G401 (cell line): ENCODE results near the gene CAMK2G. TPM values are rescaled to one million over a fixed set of nuclear protein-coding genes. Genes with fewer than 3 reads are reported as not detected.
"Not testable (repeated sequence)": the region's sequence is repeated elsewhere in the genome, so short reads cannot be mapped to it uniquely, and the experiment has no call there.

Source experiments
- DNase-seq: peaks from one replicate; pipeline ENCODE4 v3.0.0-alpha.2; 2015; ENCODE audit warnings: low spot score
- in situ Hi-C: cut with HindIII; loops from 2 replicates; pipeline ENCODE4 v1.10.0; 2016; ENCODE audit warnings: low sequenced_read_pairs, mixed read lengths
- total RNA-seq: library from RNA; depleted of rRNA; stranded (reverse); fragments of >200 nt; shearing (Covaris generic); gene quantifications from 2 replicates; pipeline ENCODE4 v1.2.3, GENCODE V29; 2014

The CAMK2G gene
- total RNA-seq, 1 experiment from 2014 or later, result 11.8 TPM

GRCh38 chr10:73806176-73806950, 68.0 kb downstream of the CAMK2G start:
- in situ Hi-C loops, result no loop called here
- no peak for DNase-seq

DNA sequence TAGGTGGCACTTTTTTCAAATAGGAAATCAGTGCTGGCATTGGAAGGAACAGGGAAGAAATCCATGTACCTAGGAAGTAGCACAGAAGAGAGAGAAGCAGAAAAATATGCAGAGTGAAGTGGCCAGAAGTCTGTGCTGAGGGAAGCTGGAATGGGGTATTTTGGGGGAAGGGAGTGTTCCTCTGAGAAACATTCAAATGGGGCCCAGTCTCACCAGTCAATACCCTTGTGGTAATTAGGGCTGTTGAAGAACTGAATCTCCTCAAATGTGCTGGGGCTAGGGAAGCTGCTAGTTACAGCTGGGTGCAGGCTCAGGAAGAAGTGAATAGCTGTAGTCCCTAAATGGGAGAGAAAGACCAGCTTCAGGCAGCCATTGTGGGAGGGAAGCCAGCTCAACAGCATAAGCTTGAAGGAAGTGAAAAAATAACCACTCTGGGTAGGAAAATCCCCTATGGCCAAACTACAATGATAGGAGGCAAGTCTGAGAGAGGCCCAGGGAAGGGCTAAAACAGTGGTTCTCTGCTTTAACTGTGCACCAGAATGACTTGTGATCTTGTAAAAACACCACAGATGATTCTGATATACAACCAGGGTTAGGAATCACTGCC, 70.6 kb downstream of the CAMK2G start:
- DNase-seq, result no peak
- in situ Hi-C loops, result no loop called here

- in situ Hi-C loops, result no loop called here
- no peak for DNase-seq
Observed at GRCh38 chr10:73802276-73802991, 71.9 kb downstream of the CAMK2G start.

GRCh38 chr10:73801253-73801590, 73.1 kb downstream of the CAMK2G start:
- DNase-seq, result no peak
- in situ Hi-C loops, result no loop called here

GRCh38 chr10:73800560-73801252, 73.6 kb downstream of the CAMK2G start:
- in situ Hi-C loops, result no loop called here
- DNase-seq, result no peak

DNA sequence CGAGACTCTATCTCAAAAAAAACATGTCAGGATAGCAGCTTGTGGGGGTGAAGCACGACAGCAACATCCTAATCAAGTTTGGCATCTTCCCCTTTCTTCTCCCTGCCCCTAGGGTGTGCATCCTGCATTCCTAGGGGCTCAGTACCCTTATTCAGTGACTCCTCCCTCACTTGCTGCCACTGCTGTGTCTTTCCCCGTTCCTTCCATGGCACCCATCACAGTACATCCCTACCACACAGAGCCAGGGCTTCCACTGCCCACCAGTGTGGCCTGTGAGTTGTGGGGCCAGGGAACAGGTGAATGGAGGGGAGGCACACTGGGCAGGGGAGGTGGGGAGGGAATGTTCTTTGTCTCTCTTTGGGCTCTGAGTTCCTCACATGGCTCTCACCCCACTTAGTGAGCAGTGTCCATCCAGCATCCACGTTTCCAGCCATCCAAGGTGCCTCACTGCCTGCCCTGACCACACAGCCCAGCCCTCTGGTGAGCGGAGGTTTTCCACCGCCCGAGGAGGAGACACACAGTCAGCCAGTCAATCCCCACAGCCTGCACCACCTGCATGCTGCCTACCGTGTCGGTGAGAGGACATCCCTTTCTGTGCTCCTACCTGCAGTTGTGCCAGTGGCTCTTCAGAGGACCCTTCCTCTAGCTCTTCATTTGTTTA, 74.3 kb downstream of the CAMK2G start:
- DNase-seq, result no peak
- in situ Hi-C loops, result no loop called here

- in situ Hi-C loops, result no loop called here
- DNase-seq, result no peak
Observed at GRCh38 chr10:73798927-73799560, 75.3 kb downstream of the CAMK2G start.

DNA sequence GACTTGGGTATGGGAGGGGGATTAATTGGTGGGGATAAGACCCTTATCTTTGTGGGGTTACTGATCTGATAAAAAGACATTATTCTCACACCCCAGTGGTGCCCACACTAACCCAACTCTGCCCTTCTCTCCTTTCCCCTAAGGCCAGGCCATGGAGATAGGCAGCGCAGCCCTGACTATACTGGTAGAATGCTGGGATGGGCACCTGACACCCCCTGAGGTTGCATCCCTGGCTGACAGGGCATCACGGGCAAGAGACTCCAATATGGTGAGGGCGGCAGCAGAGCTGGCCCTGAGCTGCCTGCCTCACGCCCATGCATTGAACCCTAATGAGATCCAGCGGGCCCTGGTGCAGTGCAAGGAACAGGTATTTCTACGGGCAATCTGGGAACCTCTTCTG, 76.3 kb downstream of the CAMK2G start:
- in situ Hi-C loops, result no loop called here
- DNase-seq, result no peak

GRCh38 chr10:73797324-73798025, 76.9 kb downstream of the CAMK2G start:
- in situ Hi-C loops, result no loop called here
- DNase-seq, result no peak

DNA sequence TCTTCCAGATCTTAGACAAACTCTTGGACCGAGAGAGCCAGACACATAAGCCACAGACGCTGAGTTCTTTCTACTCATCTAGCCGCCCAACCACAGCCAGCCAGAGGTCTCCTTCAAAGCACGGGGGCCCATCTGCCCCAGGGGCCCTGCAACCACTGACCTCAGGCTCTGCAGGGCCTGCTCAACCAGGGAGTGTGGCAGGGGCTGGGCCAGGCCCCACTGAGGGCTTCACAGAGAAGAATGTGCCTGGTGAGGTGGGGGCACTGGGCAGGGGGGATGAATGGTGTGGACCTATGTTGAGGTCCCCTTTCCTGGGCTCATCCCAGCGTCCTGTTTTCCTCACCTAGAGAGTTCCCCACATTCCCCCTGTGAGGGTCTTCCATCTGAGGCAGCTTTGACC, 77.6 kb downstream of the CAMK2G start:
- DNase-seq, result no peak
- in situ Hi-C loops, result no loop called here

DNA sequence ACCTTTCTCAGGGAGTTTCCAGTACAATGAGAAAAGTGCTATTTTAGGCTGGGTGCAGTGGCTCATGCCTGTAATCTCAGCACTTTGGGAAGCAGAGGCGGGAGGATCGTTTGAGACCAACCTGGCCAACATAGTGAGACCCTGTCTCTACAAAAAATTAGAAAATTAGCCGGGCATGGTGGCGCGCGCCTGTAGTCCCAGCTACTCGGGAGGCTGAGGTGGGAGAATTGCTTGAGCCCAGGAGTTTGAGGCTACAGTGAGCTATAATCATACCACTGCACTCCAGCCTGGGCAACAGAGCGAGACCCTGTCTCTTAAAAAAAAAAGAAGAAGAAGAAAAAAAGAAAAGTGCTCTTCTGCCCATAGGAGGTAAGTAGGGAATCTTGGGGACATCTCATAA, 78.3 kb downstream of the CAMK2G start:
- in situ Hi-C loops, DNase-seq: not testable (repeated sequence)

DNA sequence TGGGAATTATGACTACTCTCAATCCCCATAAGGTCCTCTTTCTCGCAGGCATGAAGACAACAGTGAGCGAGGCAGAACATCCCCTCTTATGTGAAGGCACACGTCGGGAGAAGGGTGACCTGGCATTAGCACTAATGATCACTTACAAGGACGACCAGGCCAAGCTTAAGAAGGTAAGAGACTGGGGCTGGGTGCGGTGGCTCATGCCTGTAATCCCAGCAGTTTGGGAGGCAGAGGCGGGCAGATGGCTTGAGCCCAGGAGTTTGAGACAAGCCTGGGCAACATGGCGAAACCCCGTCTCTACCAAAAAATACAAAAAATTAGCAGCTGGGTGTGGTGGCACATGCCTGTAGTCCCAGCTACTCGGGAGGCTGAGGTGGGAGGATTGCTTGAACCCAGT, 78.9 kb downstream of the CAMK2G start:
- DNase-seq, in situ Hi-C loops: not testable (repeated sequence)

DNA sequence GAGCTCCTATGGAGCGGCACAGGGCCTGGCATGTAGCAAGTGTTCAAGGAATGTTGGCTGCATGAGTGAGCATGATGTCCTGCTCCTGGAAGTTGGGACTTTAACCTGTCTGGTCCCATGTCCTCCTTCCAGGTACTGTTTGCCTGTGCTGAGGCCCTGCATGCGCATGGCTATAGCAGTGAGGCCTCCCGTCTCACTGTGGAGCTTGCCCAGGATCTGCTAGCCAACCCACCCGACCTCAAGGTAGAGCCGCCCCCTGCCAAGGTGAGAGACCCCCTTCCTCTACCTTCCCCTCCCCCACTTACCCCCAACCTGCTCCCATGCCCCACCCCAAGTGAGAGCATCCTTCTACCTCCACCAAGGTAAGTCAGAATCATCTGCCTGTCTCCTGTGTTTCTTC, 80.9 kb downstream of the CAMK2G start:
- DNase-seq, result no peak
- in situ Hi-C loops, result no loop called here

DNA sequence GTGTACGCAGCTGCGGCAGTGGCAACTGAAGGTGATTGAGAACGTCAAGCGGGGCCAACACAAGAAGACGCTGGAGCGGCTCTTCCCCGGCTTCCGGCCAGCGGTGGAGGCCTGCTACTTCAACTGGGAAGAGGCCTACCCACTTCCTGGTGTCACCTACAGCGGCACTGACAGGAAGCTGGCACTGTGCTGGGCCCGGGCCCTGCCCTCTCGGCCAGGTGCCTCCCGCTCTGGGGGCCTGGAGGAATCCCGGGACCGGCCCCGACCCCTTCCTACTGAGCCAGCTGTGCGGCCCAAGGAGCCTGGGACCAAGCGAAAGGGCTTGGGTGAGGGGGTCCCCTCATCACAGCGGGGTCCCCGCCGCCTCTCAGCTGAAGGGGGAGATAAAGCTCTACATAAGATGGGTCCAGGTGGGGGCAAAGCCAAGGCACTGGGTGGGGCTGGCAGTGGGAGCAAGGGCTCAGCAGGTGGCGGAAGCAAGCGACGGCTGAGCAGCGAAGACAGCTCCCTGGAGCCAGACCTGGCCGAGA, 82.4 kb downstream of the CAMK2G start:
- in situ Hi-C loops, result no loop called here
- no peak for DNase-seq

- in situ Hi-C loops, result no loop called here
- DNase-seq, result no peak
Observed at GRCh38 chr10:73790886-73791625, 83.3 kb downstream of the CAMK2G start.

DNA sequence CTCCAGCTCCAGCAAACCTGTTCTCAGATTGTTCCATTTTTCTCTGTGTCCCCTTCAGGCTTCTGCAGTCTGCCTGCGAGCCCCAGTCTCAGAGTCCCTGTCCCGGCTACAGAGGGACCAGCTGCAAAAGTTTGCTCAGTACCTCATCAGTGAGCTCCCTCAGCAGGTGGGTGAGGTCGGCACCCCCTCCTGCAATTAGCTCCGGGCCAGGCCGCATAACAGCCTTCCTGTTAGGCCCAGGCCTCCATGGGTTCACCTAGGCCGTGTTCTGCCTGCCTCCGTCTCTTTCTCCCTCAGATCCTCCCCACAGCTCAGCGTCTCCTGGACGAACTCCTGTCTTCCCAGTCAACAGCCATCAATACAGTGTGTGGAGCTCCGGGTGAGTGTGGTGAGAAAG, 84.7 kb downstream of the CAMK2G start:
- no peak for DNase-seq
- in situ Hi-C loops, result no loop called here

- no peak for DNase-seq
- in situ Hi-C loops, result no loop called here
Observed at GRCh38 chr10:73788864-73789658, 85.3 kb downstream of the CAMK2G start.
